HEK293 (cell line): ENCODE data around the gene ADCYAP1R1.

Experiments
- ATF2 ChIP-seq: fragments of 450-650 bp; formaldehyde crosslinking; IDR thresholded peaks from 2 replicates; pipeline ENCODE4 v1.5.1; 2016; ENCODE audit warnings: missing biosample characterization, missing genetic modification characterization, low read depth
- OSR2 ChIP-seq: fragments of 450-650 bp; formaldehyde crosslinking; IDR thresholded peaks from 2 replicates; pipeline ENCODE4 v1.5.1; 2016; ENCODE audit warnings: missing biosample characterization, missing genetic modification characterization
- ZNF155 ChIP-seq: fragments of 450-650 bp; formaldehyde crosslinking; IDR thresholded peaks from 2 replicates; pipeline ENCODE4 v1.5.1; 2016; ENCODE audit warnings: missing biosample characterization, missing genetic modification characterization
- ZNF544 ChIP-seq: fragments of 450-650 bp; formaldehyde crosslinking; IDR thresholded peaks from 2 replicates; pipeline ENCODE4 v1.5.0; 2017; ENCODE audit warnings: missing biosample characterization, missing genetic modification characterization
- ZNF658 ChIP-seq: fragments of 450-650 bp; formaldehyde crosslinking; IDR thresholded peaks from 2 replicates; pipeline ENCODE4; 2016; ENCODE audit warnings: missing biosample characterization, missing genetic modification characterization
- ZNF707 ChIP-seq: fragments of 450-650 bp; formaldehyde crosslinking; IDR thresholded peaks from 2 replicates; pipeline ENCODE4 v1.5.1; 2016; ENCODE audit warnings: missing biosample characterization, missing genetic modification characterization
- ZSCAN30 ChIP-seq: fragments of 450-650 bp; IDR thresholded peaks from 2 replicates; pipeline ENCODE4 v1.5.1; 2018; ENCODE audit warnings: missing biosample characterization, mild to moderate bottlenecking, missing genetic modification characterization, moderate library complexity
- TF ChIP-seq, protein P1 (sequence below): fragments of 450-650 bp; formaldehyde crosslinking; IDR thresholded peaks from 2 replicates; pipeline ENCODE4 v1.5.1; 2016; ENCODE audit warnings: missing biosample characterization, missing genetic modification characterization
- TF ChIP-seq, protein P2 (sequence below): fragments of 450-650 bp; formaldehyde crosslinking; IDR thresholded peaks from 2 replicates; pipeline ENCODE4 v1.5.1; 2016; ENCODE audit warnings: missing biosample characterization, missing genetic modification characterization

DNA sequence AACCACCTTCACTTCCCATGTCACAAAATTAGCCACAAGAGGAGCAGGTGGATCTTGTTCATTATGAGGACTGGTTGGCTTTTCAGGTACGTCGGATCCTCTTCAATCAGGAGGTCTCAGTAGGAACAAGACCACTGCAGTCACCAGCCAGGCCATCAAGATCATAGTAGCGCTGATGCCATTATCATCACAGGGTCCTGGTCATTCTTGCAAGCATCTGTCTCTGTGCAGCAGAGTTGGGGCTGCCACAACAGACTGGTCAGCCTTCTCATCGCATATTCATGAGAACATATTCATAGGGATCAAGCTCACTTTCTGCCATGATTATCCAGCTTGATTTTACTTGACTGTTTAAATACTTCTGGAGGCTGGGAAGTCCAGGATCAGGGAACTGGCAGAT is 67.1 kb downstream of the ADCYAP1R1 start:
- TF ChIP-seq ZNF658 (no peak), ZNF155 (tag by site-specific recombination) (no peak), ATF2 (no peak), ZNF707 (tag by site-specific recombination) (no peak), OSR2 (tag by site-specific recombination) (no peak), ZSCAN30 (tag by site-specific recombination) (no peak), ZNF544 (tag by site-specific recombination) (no peak)
- TF ChIP-seq, protein P1, sequence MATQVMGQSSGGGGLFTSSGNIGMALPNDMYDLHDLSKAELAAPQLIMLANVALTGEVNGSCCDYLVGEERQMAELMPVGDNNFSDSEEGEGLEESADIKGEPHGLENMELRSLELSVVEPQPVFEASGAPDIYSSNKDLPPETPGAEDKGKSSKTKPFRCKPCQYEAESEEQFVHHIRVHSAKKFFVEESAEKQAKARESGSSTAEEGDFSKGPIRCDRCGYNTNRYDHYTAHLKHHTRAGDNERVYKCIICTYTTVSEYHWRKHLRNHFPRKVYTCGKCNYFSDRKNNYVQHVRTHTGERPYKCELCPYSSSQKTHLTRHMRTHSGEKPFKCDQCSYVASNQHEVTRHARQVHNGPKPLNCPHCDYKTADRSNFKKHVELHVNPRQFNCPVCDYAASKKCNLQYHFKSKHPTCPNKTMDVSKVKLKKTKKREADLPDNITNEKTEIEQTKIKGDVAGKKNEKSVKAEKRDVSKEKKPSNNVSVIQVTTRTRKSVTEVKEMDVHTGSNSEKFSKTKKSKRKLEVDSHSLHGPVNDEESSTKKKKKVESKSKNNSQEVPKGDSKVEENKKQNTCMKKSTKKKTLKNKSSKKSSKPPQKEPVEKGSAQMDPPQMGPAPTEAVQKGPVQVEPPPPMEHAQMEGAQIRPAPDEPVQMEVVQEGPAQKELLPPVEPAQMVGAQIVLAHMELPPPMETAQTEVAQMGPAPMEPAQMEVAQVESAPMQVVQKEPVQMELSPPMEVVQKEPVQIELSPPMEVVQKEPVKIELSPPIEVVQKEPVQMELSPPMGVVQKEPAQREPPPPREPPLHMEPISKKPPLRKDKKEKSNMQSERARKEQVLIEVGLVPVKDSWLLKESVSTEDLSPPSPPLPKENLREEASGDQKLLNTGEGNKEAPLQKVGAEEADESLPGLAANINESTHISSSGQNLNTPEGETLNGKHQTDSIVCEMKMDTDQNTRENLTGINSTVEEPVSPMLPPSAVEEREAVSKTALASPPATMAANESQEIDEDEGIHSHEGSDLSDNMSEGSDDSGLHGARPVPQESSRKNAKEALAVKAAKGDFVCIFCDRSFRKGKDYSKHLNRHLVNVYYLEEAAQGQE (tag by site-specific recombination) = no peak
- TF ChIP-seq, protein P2, sequence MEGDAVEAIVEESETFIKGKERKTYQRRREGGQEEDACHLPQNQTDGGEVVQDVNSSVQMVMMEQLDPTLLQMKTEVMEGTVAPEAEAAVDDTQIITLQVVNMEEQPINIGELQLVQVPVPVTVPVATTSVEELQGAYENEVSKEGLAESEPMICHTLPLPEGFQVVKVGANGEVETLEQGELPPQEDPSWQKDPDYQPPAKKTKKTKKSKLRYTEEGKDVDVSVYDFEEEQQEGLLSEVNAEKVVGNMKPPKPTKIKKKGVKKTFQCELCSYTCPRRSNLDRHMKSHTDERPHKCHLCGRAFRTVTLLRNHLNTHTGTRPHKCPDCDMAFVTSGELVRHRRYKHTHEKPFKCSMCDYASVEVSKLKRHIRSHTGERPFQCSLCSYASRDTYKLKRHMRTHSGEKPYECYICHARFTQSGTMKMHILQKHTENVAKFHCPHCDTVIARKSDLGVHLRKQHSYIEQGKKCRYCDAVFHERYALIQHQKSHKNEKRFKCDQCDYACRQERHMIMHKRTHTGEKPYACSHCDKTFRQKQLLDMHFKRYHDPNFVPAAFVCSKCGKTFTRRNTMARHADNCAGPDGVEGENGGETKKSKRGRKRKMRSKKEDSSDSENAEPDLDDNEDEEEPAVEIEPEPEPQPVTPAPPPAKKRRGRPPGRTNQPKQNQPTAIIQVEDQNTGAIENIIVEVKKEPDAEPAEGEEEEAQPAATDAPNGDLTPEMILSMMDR = no peak
